Hematopoietic multipotent progenitor cell treated with erythropoietin and hydrocortisone succinate and interleukin-3 and kit ligand, for 6 days (in vitro differentiated cells): ENCODE results near the gene HOXB1.
A peak's percentile ranks its signal among the peaks of the same experiment; 100 is the strongest.

ENCODE experiments used
- DNase-seq: peaks from one replicate; pipeline ENCODE4 v3.0.0-alpha.2; 2015

HOXB1 gene

GRCh38 chr17:48553190-48553547 is 22.4 kb upstream of the HOXB1 start:
- no peak for DNase-seq

GRCh38 chr17:48552466-48553189 is 21.8 kb upstream of the HOXB1 start:
- no peak for DNase-seq

GRCh38 chr17:48551596-48552465 is 21.0 kb upstream of the HOXB1 start:
- no peak for DNase-seq

- no peak for DNase-seq
Observed at GRCh38 chr17:48551214-48551555, 20.4 kb upstream of the HOXB1 start.

- DNase-seq, result no peak
Observed at GRCh38 chr17:48550502-48551213, 19.8 kb upstream of the HOXB1 start.

GRCh38 chr17:48549914-48550501 is 19.2 kb upstream of the HOXB1 start:
- DNase-seq, result no peak

GRCh38 chr17:48549281-48549630 is 18.4 kb upstream of the HOXB1 start:
- no peak for DNase-seq

GRCh38 chr17:48548523-48549280 is 17.9 kb upstream of the HOXB1 start:
- no peak for DNase-seq

- peak; percentile 87 for DNase-seq
Observed at GRCh38 chr17:48547808-48548522, 17.2 kb upstream of the HOXB1 start.

- DNase-seq, result peak; percentile 96
Observed at GRCh38 chr17:48546924-48547807, 16.4 kb upstream of the HOXB1 start.

- DNase-seq, result peak; percentile 56
Observed at GRCh38 chr17:48546137-48546923, 15.5 kb upstream of the HOXB1 start.

GRCh38 chr17:48545539-48545938 is 14.7 kb upstream of the HOXB1 start:
- peak; percentile 31 for DNase-seq

- DNase-seq, result peak; percentile 77
Observed at GRCh38 chr17:48545022-48545375, 14.2 kb upstream of the HOXB1 start, which contains the start of gene HOXB2. Gene HOXB2, minus strand, starts transcription at chr17:48545109. Its CDS starts 198 bp downstream, at chr17:48544911.

- DNase-seq, result peak; percentile 76
Observed at GRCh38 chr17:48544349-48545021, 13.7 kb upstream of the HOXB1 start.

GRCh38 chr17:48543854-48544348 is 13.1 kb upstream of the HOXB1 start:
- no peak for DNase-seq

GRCh38 chr17:48543107-48543853 is 12.5 kb upstream of the HOXB1 start:
- peak; percentile 72 for DNase-seq

- DNase-seq, result no peak
Observed at GRCh38 chr17:48542698-48543106, 11.9 kb upstream of the HOXB1 start.

- DNase-seq, result peak; percentile 65
Observed at GRCh38 chr17:48542114-48542656, 11.4 kb upstream of the HOXB1 start.
